NB4 (cell line): ENCODE results near the gene CTIF.

Experiments used
- DNase-seq: peaks from one replicate; pipeline ENCODE4 v3.0.0; 2010; ENCODE audit warnings: low read depth
- H3K4me3 ChIP-seq: one replicate; pipeline ENCODE4 v1.5.1; 2011; ENCODE audit warnings: mild to moderate bottlenecking, low read depth, low read length, moderate library complexity
- MAX ChIP-seq: IDR thresholded peaks from 2 replicates; pipeline ENCODE4 v1.6.1; 2011; ENCODE audit warnings: low read depth, low read length
- MYC ChIP-seq: IDR thresholded peaks from 2 replicates; pipeline ENCODE4 v1.6.1; 2011; ENCODE audit warnings: low read depth, low read length
- POLR2A ChIP-seq: IDR thresholded peaks from 2 replicates; pipeline ENCODE4 v1.6.1; 2011; ENCODE audit warnings: mild to moderate bottlenecking; ENCODE audit not compliant: insufficient read length; ENCODE audit errors: extremely low read depth
- TF ChIP-seq, protein P1 (sequence below): IDR thresholded peaks from one replicate; pipeline ENCODE4 v1.5.1; 2012; ENCODE audit warnings: low read depth, low read length

Gene CTIF

GRCh38 chr18:48589797-48590519, 51.1 kb downstream of the CTIF start:
- H3K4me3 ChIP-seq, result no peak overlapping the region
- no peak for DNase-seq
- TF ChIP-seq MAX, result no peak
- no peak for TF ChIP-seq MYC
- TF ChIP-seq POLR2A, result no peak

- TF ChIP-seq MAX, result no peak
- TF ChIP-seq, protein P1, sequence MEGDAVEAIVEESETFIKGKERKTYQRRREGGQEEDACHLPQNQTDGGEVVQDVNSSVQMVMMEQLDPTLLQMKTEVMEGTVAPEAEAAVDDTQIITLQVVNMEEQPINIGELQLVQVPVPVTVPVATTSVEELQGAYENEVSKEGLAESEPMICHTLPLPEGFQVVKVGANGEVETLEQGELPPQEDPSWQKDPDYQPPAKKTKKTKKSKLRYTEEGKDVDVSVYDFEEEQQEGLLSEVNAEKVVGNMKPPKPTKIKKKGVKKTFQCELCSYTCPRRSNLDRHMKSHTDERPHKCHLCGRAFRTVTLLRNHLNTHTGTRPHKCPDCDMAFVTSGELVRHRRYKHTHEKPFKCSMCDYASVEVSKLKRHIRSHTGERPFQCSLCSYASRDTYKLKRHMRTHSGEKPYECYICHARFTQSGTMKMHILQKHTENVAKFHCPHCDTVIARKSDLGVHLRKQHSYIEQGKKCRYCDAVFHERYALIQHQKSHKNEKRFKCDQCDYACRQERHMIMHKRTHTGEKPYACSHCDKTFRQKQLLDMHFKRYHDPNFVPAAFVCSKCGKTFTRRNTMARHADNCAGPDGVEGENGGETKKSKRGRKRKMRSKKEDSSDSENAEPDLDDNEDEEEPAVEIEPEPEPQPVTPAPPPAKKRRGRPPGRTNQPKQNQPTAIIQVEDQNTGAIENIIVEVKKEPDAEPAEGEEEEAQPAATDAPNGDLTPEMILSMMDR, result no peak
- TF ChIP-seq POLR2A, result no peak
- TF ChIP-seq MYC, result no peak
- no peak overlapping the region for H3K4me3 ChIP-seq
- DNase-seq, result no peak
Observed at GRCh38 chr18:48590678-48591077, 51.8 kb downstream of the CTIF start.

DNA sequence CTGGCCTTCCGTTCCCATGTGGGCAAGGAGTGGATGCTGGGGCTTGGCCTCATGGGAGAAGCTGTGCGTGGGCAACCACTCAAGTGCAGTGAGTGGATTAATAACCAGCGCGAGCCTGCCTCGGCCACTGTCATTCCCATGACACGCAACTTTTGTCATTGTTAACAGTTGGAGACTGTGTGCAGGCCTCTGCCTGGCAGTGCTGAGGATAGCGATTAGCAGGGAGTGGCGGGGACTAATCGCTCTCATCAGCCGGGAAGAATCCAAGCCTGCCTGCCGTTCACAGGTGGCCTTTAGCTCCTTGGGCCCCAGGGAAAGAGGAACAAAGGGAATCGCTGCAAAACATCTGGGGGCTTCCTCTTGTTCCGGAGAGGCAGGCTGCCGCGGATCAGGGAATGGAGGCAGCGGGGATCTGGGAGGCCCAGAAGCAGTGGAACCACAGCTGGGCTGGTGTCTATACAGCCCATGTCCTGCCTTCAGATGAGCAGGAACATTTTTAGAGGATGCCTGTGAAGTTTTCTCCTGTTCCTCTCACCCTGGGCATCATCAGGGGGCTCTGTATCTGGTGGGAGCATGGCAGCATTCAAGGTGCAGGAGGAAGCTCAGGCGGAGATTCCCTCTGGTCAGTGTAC, 53.8 kb downstream of the CTIF start:
- no peak overlapping the region for H3K4me3 ChIP-seq
- no peak for TF ChIP-seq POLR2A
- no peak for TF ChIP-seq MAX
- TF ChIP-seq, protein P1, result no peak
- TF ChIP-seq MYC, result no peak
- DNase-seq, result no peak

DNA sequence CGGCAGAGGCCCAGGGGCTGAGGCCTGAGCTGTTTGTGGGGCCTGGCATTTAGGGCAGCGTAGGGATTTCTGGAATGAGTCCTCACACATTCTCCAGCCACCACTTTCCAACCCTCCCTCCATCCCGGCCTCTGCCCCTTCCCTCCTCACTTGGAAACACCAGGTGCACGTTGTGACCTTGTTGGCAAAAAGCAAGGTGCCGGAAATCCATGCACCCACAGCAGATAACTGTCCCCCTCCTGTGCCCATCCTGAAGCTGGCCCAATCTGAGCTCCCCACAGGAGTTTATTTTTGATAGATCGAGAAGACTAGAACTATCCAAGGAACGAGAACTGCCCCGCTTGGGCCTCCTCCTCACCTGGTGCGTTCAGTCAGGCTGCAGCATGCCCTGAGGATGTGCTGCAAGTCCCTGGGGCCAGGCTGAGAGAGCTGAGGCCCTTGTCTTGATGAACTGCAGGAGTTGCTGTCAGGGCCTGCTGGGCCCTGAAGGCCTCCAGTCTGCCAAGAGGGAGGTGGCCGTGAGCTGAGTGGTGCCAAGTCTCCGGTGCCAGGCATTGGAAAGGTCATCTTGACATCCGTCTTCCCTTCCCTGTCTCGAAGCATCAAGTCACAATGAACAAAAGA, 55.8 kb downstream of the CTIF start:
- TF ChIP-seq MAX (no peak), POLR2A (no peak), MYC (no peak)
- TF ChIP-seq, protein P1, result no peak
- DNase-seq, result no peak
- no peak overlapping the region for H3K4me3 ChIP-seq

GRCh38 chr18:48595703-48596218, 56.9 kb downstream of the CTIF start:
- TF ChIP-seq, protein P1, result no peak
- no peak for TF ChIP-seq POLR2A
- TF ChIP-seq MYC, result no peak
- TF ChIP-seq MAX, result no peak
- H3K4me3 ChIP-seq, result no peak overlapping the region
- no peak for DNase-seq

DNA sequence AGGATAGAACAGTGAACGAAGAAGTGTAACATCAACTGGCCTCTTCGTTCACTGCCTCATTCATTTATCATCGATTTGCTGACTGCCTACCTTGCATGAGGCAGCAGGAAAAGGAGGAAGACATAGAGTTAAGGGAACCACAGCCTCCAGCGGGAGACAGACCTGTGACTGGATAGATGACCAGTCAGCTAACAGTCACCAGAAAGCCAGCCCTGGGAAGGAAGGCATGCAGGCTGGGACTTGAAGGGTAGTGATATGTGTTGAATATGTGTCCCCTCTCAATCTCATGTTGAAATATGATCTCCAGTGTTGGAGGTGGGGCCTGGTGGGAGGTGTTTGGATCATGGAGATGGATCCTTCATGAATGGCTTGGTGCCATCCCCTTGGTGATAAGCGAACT, 58.3 kb downstream of the CTIF start:
- no peak for DNase-seq
- TF ChIP-seq POLR2A (no peak), MYC (no peak), MAX (no peak)
- TF ChIP-seq, protein P1, result no peak
- no peak overlapping the region for H3K4me3 ChIP-seq
